Measurements from ENCODE around the gene TPX2.

Gene TPX2

DNA sequence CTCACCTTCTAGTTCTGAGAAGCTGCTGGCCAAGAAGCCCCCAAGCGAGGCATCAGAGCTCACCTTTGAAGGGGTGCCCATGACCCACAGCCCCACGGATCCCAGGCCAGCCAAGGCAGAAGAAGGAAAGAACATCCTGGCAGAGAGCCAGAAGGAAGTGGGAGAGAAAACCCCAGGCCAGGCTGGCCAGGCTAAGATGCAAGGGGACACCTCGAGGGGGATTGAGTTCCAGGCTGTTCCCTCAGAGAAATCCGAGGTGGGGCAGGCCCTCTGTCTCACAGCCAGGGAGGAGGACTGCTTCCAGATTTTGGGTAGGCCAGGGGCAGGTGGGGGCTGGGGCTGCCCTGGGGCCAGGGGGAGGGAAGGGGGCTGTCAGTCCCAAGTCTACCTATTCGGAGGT lies 82.3 kb downstream of the TPX2 start:
- TF ChIP-seq, protein P1, sequence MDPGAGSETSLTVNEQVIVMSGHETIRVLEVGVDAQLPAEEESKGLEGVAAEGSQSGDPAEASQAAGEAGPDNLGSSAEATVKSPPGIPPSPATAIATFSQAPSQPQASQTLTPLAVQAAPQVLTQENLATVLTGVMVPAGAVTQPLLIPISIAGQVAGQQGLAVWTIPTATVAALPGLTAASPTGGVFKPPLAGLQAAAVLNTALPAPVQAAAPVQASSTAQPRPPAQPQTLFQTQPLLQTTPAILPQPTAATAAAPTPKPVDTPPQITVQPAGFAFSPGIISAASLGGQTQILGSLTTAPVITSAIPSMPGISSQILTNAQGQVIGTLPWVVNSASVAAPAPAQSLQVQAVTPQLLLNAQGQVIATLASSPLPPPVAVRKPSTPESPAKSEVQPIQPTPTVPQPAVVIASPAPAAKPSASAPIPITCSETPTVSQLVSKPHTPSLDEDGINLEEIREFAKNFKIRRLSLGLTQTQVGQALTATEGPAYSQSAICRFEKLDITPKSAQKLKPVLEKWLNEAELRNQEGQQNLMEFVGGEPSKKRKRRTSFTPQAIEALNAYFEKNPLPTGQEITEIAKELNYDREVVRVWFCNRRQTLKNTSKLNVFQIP (CRISPR knock-in tag; IDR thresholded peaks at IDR 0.05; ENCODE audit: borderline replicate concordance, low read depth) = no peak
- TF ChIP-seq BACH2 (CRISPR knock-in tag; IDR thresholded peaks at IDR 0.05; ENCODE audit: borderline replicate concordance) = no peak
- TF ChIP-seq ARNTL (CRISPR knock-in tag; IDR thresholded peaks at IDR 0.05; ENCODE audit: borderline replicate concordance, low read depth) = no peak
- no peak for TF ChIP-seq ISL1 (CRISPR knock-in tag; IDR thresholded peaks at IDR 0.05)
- no peak for TF ChIP-seq OSR1 (CRISPR knock-in tag; IDR thresholded peaks at IDR 0.05)
- no peak for TF ChIP-seq GLIS3 (CRISPR knock-in tag; IDR thresholded peaks at IDR 0.05)
- TF ChIP-seq, protein P2, sequence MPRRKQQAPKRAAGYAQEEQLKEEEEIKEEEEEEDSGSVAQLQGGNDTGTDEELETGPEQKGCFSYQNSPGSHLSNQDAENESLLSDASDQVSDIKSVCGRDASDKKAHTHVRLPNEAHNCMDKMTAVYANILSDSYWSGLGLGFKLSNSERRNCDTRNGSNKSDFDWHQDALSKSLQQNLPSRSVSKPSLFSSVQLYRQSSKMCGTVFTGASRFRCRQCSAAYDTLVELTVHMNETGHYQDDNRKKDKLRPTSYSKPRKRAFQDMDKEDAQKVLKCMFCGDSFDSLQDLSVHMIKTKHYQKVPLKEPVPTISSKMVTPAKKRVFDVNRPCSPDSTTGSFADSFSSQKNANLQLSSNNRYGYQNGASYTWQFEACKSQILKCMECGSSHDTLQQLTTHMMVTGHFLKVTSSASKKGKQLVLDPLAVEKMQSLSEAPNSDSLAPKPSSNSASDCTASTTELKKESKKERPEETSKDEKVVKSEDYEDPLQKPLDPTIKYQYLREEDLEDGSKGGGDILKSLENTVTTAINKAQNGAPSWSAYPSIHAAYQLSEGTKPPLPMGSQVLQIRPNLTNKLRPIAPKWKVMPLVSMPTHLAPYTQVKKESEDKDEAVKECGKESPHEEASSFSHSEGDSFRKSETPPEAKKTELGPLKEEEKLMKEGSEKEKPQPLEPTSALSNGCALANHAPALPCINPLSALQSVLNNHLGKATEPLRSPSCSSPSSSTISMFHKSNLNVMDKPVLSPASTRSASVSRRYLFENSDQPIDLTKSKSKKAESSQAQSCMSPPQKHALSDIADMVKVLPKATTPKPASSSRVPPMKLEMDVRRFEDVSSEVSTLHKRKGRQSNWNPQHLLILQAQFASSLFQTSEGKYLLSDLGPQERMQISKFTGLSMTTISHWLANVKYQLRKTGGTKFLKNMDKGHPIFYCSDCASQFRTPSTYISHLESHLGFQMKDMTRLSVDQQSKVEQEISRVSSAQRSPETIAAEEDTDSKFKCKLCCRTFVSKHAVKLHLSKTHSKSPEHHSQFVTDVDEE (CRISPR knock-in tag; IDR thresholded peaks at IDR 0.05) = no peak
- no peak for ATAC-seq

DNA sequence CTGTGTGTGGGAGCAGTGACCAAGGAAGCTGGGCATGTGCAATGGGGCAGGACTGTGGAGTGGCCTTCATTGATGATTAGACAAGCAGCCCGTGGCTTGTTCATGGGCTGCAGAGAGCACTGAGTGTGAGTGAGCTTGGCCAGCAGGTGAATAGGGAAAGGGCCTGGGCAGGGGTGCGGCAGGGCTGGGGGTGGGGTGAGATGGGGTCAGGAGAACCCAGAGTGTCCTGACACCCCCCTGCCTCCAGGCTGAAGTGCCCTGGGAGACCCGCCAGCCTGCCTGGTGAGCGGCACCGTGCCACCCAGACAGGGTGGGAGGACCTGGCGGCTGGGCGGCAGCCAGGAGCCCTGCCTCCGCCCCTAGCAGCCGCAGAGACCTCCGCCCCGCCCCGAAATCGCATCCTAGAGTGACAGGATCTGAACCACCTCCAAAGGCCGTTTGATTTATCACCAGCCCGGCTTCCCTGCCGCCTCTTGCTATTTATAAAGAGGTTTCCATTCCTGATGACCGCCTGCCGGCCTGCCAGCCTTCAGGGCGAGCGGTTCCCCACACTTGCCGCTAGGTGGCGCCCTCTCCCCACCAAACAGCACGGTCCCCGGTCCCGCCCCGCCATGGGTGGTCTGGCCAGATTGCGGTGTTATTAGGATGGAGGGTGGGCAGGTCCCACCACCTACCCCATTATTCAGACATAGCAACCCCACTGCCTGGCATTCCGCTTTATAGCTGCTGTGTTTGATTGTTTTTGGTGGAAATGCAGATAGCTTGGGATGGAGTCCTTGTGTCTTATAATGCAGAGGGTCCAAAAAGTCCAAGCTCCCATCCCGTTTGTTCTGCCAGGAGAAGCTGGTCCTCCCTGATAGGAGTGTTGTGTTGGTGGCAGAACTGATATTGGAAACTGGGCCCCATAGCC lies 83.6 kb downstream of the TPX2 start:
- peak; percentile 94 for ATAC-seq

DNA sequence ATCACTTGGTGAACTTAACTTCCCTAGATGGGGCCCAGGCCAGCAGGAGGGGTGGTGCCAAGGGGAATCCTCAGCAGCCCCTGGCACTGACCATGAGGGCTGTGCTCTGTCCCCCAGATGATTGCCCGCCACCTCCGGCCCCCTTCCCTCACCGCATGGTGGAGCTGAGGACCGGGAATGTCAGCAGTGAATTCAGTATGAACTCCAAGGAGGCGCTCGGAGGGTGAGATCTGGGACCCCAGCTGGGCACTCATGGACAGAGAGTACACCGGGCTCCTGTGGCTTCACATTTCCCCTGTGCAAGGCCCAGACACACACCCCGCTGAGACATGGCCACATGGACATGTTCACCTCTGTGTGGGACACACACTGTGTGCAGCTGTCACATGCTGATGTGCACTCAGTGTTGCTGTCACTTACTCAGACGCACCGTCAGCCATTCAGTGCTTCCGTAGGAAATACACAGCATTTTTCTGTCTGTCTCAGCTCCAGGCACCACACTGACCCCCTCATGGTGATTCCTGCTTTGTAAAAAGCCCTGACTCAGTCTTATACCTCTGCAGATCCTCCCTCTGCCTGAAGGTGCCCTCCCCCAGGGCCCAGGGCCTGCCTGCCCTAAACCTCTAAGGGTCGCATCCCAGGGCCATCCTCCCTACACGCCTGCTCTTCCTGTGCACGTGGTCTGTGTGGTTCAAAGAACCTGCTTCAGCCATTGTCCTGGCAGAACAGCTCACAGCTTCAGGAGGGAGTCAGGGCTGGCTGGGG lies 84.5 kb downstream of the TPX2 start:
- no peak for ATAC-seq
- TF ChIP-seq ZFP3 (CRISPR knock-in tag; IDR thresholded peaks at IDR 0.05) (no peak), ARNTL (CRISPR knock-in tag; IDR thresholded peaks at IDR 0.05; ENCODE audit: borderline replicate concordance, low read depth) (no peak), OSR1 (CRISPR knock-in tag; IDR thresholded peaks at IDR 0.05) (no peak), TOX (CRISPR knock-in tag; IDR thresholded peaks at IDR 0.05; ENCODE audit: borderline replicate concordance) (no peak), GLIS3 (CRISPR knock-in tag; IDR thresholded peaks at IDR 0.05) (no peak), RARB (CRISPR knock-in tag; IDR thresholded peaks at IDR 0.05) (no peak), CSDC2 (CRISPR knock-in tag; IDR thresholded peaks at IDR 0.05) (no peak), ISL1 (CRISPR knock-in tag; IDR thresholded peaks at IDR 0.05) (no peak), ESRRG (CRISPR knock-in tag; IDR thresholded peaks at IDR 0.05) (no peak), TCF4 (CRISPR knock-in tag; IDR thresholded peaks at IDR 0.05; ENCODE audit: borderline replicate concordance) (no peak), ZC3H10 (CRISPR knock-in tag; IDR thresholded peaks at IDR 0.05) (no peak)
- TF ChIP-seq, protein P2 (CRISPR knock-in tag; IDR thresholded peaks at IDR 0.05) = no peak
- TF ChIP-seq, protein P3, sequence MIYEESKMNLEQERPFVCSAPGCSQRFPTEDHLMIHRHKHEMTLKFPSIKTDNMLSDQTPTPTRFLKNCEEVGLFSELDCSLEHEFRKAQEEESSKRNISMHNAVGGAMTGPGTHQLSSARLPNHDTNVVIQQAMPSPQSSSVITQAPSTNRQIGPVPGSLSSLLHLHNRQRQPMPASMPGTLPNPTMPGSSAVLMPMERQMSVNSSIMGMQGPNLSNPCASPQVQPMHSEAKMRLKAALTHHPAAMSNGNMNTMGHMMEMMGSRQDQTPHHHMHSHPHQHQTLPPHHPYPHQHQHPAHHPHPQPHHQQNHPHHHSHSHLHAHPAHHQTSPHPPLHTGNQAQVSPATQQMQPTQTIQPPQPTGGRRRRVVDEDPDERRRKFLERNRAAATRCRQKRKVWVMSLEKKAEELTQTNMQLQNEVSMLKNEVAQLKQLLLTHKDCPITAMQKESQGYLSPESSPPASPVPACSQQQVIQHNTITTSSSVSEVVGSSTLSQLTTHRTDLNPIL (CRISPR knock-in tag; IDR thresholded peaks at IDR 0.05; ENCODE audit: low read depth) = no peak

More for the DNA sequence above, 83.6 kb downstream of the TPX2 start:
- TF ChIP-seq SNAI2 (CRISPR knock-in tag; IDR thresholded peaks at IDR 0.05) = no peak
- TF ChIP-seq, protein P2 (CRISPR knock-in tag; IDR thresholded peaks at IDR 0.05) = no peak
- TF ChIP-seq, protein P4, sequence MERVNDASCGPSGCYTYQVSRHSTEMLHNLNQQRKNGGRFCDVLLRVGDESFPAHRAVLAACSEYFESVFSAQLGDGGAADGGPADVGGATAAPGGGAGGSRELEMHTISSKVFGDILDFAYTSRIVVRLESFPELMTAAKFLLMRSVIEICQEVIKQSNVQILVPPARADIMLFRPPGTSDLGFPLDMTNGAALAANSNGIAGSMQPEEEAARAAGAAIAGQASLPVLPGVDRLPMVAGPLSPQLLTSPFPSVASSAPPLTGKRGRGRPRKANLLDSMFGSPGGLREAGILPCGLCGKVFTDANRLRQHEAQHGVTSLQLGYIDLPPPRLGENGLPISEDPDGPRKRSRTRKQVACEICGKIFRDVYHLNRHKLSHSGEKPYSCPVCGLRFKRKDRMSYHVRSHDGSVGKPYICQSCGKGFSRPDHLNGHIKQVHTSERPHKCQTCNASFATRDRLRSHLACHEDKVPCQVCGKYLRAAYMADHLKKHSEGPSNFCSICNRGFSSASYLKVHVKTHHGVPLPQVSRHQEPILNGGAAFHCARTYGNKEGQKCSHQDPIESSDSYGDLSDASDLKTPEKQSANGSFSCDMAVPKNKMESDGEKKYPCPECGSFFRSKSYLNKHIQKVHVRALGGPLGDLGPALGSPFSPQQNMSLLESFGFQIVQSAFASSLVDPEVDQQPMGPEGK (CRISPR knock-in tag; IDR thresholded peaks at IDR 0.05; ENCODE audit: borderline replicate concordance) = no peak
- TF ChIP-seq PPARA (CRISPR knock-in tag; IDR thresholded peaks at IDR 0.05; ENCODE audit: borderline replicate concordance) = no peak
- TF ChIP-seq OSR1 (CRISPR knock-in tag; IDR thresholded peaks at IDR 0.05) = no peak
- no peak for TF ChIP-seq ZFP30 (CRISPR knock-in tag; IDR thresholded peaks at IDR 0.05)
